GM19239 (cell line): Measurements from ENCODE around the gene GAB1.
A peak's percentile ranks its signal among the peaks of the same experiment; 100 is the strongest.

Experiments used
- DNase-seq: peaks from one replicate; pipeline ENCODE4 v3.0.0; 2011; ENCODE audit warnings: low spot score; ENCODE audit not compliant: insufficient read length
- FAIRE-seq: peaks from 2 replicates; lab custom pipeline; 2011; peaks lifted over from hg19 to GRCh38; lab: Jason Lieb, UNC

Gene GAB1

DNA sequence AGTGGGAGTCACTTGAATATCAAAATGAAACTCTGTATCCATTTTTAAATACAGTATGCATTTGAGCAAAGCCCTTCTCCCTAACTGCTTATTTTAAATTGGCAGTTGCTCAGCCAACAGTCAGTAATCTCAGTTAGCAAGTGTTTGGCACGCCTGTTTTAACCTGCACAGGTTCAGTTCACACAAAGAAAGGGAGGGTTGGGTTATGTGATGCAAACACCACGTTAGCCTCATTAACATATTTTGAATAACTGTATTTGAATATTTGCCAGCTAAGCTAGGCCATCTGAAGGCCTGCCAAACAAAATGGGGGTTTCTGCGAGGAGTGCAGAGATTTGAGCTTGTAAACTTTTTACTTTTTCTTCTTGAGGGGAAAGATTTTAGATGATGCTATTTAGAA lies 19.8 kb downstream of the GAB1 start:
- FAIRE-seq (peak; percentile 84), DNase-seq (no peak)

DNA sequence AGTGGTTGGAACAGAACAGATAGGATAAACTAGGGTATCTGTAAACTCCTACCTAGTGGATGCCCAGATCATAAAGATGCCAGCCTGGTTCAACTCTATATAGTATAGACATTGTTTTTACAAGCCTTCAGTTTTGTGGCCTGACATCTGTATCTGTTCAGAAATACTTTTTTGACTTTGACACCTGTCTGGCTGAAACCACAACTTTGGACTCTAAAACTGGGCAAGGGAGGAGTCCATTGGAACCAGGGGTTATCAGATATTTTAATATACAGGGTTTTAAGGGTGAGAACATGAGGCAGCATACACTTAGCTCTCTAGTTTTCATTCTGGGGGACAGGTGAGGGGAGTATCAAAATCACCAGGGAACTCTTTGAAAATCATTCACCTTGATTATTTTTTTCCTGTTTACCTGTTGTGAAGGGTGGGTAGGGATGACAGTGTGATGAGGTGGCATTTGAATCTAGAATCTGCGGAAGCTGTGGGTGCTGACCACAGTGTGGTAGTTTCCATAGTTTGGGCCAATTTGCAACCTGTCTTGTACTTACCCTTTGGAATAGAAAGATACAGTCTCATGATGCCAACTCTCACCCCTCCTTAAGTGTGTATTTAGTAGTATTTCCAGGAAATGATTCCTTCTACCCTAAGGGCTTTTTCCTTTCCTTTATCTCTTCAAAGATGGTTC lies 20.6 kb downstream of the GAB1 start:
- no peak for DNase-seq
- FAIRE-seq, result no peak

GRCh38 chr4:143358419-143358818 lies 21.7 kb downstream of the GAB1 start:
- FAIRE-seq, result peak; percentile 72
- DNase-seq, result no peak

DNA sequence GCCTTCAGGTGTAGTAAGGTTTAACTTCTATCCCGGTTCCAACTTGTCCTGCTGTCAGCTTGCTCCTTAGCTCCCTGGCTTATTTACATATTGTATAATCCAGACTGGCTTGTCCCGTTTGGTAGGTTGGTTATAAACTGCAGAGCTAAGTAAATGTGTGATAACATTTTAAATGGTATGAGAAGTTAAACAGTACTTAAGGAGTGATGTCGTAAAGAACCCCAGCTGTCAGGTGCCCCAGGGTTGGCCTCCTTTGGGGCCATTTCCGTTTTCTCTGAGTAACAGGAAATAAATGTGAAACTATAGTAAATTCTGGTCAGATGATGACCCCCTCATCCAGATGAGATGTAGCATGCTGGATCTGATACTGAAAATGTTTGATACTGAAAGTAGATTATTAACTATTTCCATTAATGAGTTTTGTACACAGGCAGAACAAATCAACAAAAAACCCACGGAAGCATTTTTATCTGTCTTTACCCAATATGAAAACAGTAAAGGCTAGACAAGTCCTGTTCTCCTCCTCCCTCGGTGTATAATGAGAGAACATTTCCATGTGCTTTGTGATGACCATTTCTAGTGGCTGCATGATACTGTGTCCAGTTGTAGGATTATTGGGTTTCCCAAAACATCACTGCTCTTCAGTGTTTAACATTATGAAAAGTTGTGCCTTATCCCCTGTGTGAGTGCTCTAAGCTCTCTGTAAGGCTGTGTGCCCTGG lies 22.4 kb downstream of the GAB1 start:
- FAIRE-seq, result peak; percentile 98
- peak; percentile 37 for DNase-seq

DNA sequence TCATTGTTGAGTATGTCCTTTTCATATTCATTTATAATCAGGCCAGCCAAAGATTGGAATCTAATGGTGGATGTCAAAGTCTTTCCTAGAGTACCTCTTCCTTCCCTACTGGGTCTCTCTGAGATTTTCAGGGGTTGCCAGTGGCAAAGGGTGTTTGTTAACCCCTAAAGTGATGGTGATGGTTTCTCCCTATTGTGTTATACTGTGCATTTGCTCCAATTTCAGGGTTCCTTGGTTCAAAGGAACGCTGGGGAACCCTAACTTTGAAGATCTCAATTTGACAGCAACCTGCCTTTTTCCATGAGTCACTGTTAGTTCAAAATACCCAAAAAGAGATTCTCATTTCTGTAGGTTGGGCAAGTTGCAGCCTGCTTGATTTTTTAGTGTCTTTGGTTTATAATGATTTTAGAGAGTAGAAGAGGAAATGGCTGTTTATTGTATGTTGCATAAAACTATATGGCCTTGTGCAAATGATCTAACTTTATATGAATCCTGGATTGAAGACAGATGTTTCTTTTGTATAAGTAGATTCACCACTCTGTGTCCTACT lies 23.0 kb downstream of the GAB1 start:
- FAIRE-seq, result no peak
- DNase-seq, result no peak

- DNase-seq, result no peak
These were observed 24.4 kb downstream of the GAB1 start for GRCh38 chr4:143360838-143361625.

GRCh38 chr4:143362349-143363046 lies 25.8 kb downstream of the GAB1 start:
- FAIRE-seq, result no peak
- DNase-seq, result no peak

More at GRCh38 chr4:143360838-143361625, 24.4 kb downstream of the GAB1 start:
- no peak for FAIRE-seq

GRCh38 chr4:143363332-143363731 lies 26.7 kb downstream of the GAB1 start:
- peak; percentile 49 for FAIRE-seq
- DNase-seq, result no peak

DNA sequence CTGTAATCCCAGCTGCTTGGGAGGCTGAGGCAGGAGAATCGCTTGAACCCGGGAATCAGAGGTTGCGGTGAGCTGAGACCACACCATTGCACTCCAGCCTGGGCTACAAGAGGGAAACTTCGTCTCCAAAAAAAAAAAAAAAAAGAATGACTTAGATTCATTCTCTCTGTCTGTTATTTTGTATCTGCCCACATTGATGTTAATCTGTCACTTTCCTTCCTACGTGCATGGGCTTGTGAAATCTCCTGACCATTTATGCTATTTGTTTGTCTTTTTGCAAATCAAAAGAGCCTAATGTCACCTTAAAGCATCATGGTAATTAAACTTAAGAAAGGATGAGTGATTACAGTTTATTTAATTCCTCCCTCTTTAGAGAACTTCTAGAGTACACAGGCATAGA lies 27.4 kb downstream of the GAB1 start:
- FAIRE-seq (no peak), DNase-seq (no peak)

DNA sequence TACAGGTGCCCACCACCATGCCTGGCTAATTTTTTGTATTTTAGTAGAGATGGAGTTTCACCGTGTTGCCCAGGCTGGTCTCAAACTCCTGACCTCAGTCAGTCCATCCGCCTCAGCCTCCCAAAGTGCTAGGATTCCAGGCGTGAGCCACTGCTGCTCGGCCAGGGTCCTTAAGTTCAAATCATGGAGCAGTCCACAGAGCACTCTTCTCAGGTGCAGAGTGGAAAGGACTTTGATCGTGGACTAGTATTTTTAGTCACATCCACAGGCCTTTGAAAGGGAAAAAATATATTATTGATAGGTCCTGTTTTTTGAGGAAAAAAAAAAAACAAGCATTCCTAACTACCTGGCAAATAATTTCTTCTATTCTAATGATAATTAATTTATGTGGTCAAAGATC lies 31.2 kb downstream of the GAB1 start:
- FAIRE-seq (no peak), DNase-seq (no peak)

DNA sequence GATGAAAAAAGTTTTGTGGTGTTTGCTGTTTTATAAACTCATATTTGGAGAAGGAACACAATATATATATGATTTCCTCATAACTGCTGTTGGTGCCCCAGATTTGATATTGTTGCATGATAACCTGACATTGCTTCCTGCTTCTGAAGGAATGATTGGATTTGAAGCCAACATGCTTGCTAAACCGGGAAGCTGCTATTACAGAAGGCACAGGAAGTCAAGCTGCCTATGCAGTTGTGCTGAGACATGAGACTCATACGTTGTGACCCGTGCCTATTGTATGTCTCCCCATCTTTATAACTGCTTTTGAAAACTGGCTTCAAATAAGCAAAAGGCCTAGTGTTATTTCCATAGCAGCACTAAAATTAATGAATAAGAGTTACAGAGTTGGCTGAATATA lies 32.9 kb downstream of the GAB1 start:
- DNase-seq (no peak), FAIRE-seq (no peak)

- peak; percentile 90 for FAIRE-seq
- no peak for DNase-seq
These were observed 35.6 kb downstream of the GAB1 start for GRCh38 chr4:143372093-143372915.

DNA sequence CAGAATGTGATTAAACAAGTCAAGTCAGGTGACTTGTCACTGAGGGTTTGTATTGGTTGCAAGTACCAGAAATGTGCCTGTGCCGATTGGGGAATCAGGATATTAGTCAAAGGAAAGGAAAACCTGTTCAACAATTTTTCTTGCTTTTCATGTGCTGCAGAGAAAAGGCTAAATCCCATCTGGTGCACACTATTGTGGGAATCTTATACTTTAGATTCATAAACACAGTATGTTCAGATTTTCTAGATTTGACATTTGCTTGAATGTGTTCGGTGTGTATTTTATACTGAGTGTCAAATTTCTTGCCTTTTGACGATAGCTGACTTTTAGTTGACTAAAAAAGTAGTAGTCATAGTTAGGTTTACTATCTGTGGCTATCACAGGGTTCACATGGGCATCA lies 37.6 kb downstream of the GAB1 start:
- FAIRE-seq (no peak), DNase-seq (no peak)

DNA sequence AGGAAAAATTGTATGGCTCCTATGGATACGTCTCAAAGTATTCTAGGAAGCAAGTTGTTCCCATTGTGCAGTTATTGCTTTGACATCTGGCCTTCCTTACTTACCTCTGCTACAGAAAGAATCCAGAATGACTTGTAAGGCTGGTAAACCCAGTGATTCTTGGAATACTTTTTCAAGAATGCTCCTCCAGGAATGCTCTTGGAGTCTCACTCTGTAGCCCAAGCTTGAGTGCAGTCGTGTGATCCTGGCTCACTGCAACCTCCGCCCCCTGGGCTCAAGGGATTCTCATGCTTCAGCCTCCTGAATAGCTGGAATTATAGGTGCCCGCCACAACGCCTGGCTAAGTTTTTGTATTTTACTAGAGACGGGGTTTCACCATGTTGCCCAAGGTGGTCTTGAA lies 38.1 kb downstream of the GAB1 start:
- FAIRE-seq (no peak), DNase-seq (no peak)

GRCh38 chr4:143375326-143376073 lies 38.8 kb downstream of the GAB1 start:
- FAIRE-seq (peak; percentile 95), DNase-seq (no peak)

DNA sequence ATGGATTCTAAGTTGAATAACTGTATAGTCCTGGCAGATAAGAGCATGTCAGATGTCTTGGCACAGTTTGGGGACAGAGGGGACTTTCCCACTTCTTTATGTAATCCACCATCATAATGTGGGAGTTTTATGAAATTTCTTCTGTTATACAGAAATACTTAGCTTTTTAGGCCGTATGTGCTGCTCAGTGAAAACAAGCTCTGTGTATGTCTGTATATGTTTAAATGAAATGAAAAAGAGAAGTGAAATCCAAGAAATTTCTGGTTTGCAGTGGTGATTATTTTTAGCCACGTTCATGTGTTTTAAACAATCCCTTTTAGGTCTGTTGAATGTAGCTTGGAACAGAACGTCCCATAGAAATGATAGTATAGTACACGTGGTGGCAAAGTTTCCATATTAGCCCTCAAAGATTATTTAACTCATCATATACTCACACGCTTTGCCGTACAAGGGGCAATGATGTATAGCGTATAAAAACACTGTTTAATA lies 41.0 kb downstream of the GAB1 start:
- DNase-seq (no peak), FAIRE-seq (peak; percentile 88)

DNA sequence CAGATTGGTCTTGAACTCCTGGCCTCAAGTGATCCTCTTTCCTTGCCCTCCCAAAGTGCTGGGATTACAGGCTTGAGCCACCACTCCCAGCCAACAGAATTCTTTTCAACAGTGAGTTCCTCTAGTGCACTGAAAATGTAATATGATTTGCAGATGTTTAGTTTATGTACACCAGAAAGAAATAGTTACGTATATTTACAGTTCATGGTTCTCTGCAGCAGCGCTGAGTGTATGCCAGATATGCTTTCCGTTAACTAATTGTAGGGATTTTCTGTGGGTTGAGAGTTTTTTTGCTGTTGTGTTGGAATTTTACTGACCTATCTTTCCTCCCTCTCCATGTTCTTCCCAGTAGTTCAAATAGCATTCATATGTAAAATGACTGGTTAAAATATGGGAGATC lies 44.0 kb downstream of the GAB1 start:
- no peak for FAIRE-seq

More for the DNA sequence above, 44.0 kb downstream of the GAB1 start:
- no peak for DNase-seq
